CD4-positive, alpha-beta memory T cell (primary cell): ENCODE data around the gene FOXN3. TPM values are rescaled to one million over a fixed set of nuclear protein-coding genes. Genes with fewer than 3 reads are reported as not detected.
A peak's percentile ranks its signal among the peaks of the same experiment; 100 is the strongest.

ENCODE experiments used
- CTCF ChIA-PET: fragments of 350-600 bp; sonication (Branson Sonifier 250); formaldehyde crosslinking; loops from one replicate; lab custom pipeline; 2021; ENCODE audit warnings: inconsistent platforms; ENCODE audit not compliant: partially characterized antibody; lab: Charles Lee
- POLR2A ChIA-PET: fragments of 350-600 bp; sonication (Branson Sonifier 250); formaldehyde crosslinking; loops from one replicate; lab custom pipeline; 2021; ENCODE audit not compliant: partially characterized antibody; lab: Charles Lee
- DNase-seq, 5 donors: peaks; one replicate each; pipeline versions ENCODE4 v3.0.0 to v3.0.0-alpha.2; 2020 to 2022; ENCODE audit warnings: mixed read lengths in 1 of 5
- H3K27ac ChIP-seq: one replicate; pipeline ENCODE4 v1.7.0; 2013; ENCODE audit warnings: low read depth, low read length
- H3K27me3 ChIP-seq: 2 replicates; pipeline ENCODE4 v1.7.0; 2013; ENCODE audit warnings: mild to moderate bottlenecking, low read length, moderate library complexity; ENCODE audit not compliant: insufficient read depth
- H3K36me3 ChIP-seq: 2 replicates; pipeline ENCODE4 v1.7.0; 2013; ENCODE audit warnings: mild to moderate bottlenecking, low read length, moderate library complexity; ENCODE audit not compliant: insufficient read depth
- H3K4me1 ChIP-seq: 2 replicates; pipeline ENCODE4 v1.7.0; 2013; ENCODE audit warnings: mild to moderate bottlenecking, low read length, moderate library complexity; ENCODE audit not compliant: insufficient read depth
- H3K4me3 ChIP-seq, 2 donors: one replicate each; pipeline ENCODE4 v1.7.0; 2013; ENCODE audit warnings: low read length in 2 of 2, mild to moderate bottlenecking in 1 of 2
- H3K9me3 ChIP-seq, 2 donors: one replicate each; pipeline ENCODE4 v1.7.0; 2013; ENCODE audit warnings: low read length in 2 of 2, control low read depth in 1 of 2; ENCODE audit not compliant: control insufficient read depth in 1 of 2
- H3K27ac Mint-ChIP-seq, 7 donors: one replicate each; pipeline ENCODE4 v1.8.0; 2020 to 2021; ENCODE audit warnings: mixed read lengths in 7 of 7, mild to moderate bottlenecking in 6 of 7, inconsistent platforms in 3 of 7, moderate library complexity in 3 of 7
- H3K27me3 Mint-ChIP-seq, 2 donors: one replicate each; pipeline ENCODE4 v1.8.0; 2020 to 2021; ENCODE audit warnings: mixed read lengths in 2 of 2
- H3K36me3 Mint-ChIP-seq, 2 donors: one replicate each; pipeline ENCODE4 v1.8.0; 2020 to 2021; ENCODE audit warnings: mixed read lengths in 2 of 2, inconsistent platforms in 1 of 2, mild to moderate bottlenecking in 1 of 2
- H3K4me1 Mint-ChIP-seq, 4 donors: one replicate each; pipeline ENCODE4 v1.8.0; 2020 to 2021; ENCODE audit warnings: mixed read lengths in 4 of 4, mild to moderate bottlenecking in 1 of 4
- H3K4me3 Mint-ChIP-seq, 8 donors: one replicate each; pipeline ENCODE4 v1.8.0; 2020 to 2021; ENCODE audit warnings: mixed read lengths in 8 of 8, mild to moderate bottlenecking in 7 of 8, moderate library complexity in 6 of 8, inconsistent platforms in 3 of 8
- H3K9me3 Mint-ChIP-seq, 8 donors: one replicate each; pipeline ENCODE4 v1.8.0; 2020 to 2021; ENCODE audit warnings: mixed read lengths in 8 of 8, mild to moderate bottlenecking in 5 of 8, inconsistent platforms in 3 of 8, moderate library complexity in 1 of 8
- intact Hi-C: fragments of 100-400 bp; cut with micrococcal nuclease; formaldehyde crosslinking; loops from one replicate; pipeline ENCODE4 v1.15.1; 2023
- polyA plus RNA-seq, 2 donors: library from polyadenylated mRNA; unstranded; fragments of 300-500 nt; fragmentation: Illumina TruSeq; gene quantifications; one replicate each; pipeline ENCODE4 v1.2.3, GENCODE V29; 2021
- total RNA-seq, 2 experiments: library from RNA; stranded (reverse); gene quantifications; one replicate each; pipeline ENCODE4 v1.2.3, GENCODE V29; 2021

Gene FOXN3
- total and polyA plus RNA-seq, 4 experiments from 2014 or later: 92.6 to 111 (median 106) TPM

- peaks cover 35 to 67% (median 49%) of the 10 kb centered on the region in 4 donors for H3K4me1 Mint-ChIP-seq
- ChIA-PET POLR2A (interaction anchor here (1.1 kb wide), 1 partner anchor 187 kb away, joined by 3 read pairs; no protein-coding TSS in a partner anchor), CTCF (no interaction called here)
- H3K27me3 ChIP-seq: no peaks in the 10 kb centered on the region
- H3K4me1 ChIP-seq: peaks cover 41% of the 10 kb centered on the region
- intact Hi-C loops: loop anchor here (5.0 kb wide), 1 partner anchor 185 kb away; no protein-coding TSS in a partner anchor
- H3K9me3 ChIP-seq: no peaks in the 10 kb centered on the region
- H3K36me3 ChIP-seq: no peaks in the 10 kb centered on the region
- H3K4me3 Mint-ChIP-seq: peak overlapping the region in 5 of 8 donors; percentile 17 to 65 (median 35)
- no peak overlapping the region for H3K27ac ChIP-seq
- peaks cover 0 to under 1% (median 0%) of the 10 kb centered on the region in 8 donors for H3K9me3 Mint-ChIP-seq
- H3K27ac Mint-ChIP-seq: peak overlapping the region in 6 of 7 donors; percentile 4 to 94 (median 66)
- H3K36me3 Mint-ChIP-seq: peaks cover 2 to 8% of the 10 kb centered on the region in 2 donors
- H3K4me3 ChIP-seq: no peak overlapping the region
- H3K27me3 Mint-ChIP-seq: no peaks in the 10 kb centered on the region
- no peak for DNase-seq
These were observed 15.2 kb upstream of the FOXN3 start for GRCh38 chr14:89432226-89432625.

GRCh38 chr14:89430391-89431236, 13.6 kb upstream of the FOXN3 start:
- DNase-seq: peak; percentile 61 to 81 (median 78)
- ChIA-PET CTCF (interaction anchor here (1.3 to 1.5 kb wide), 3 partner anchors 8 to 496 kb away, joined by 3 read pairs; no protein-coding TSS in a partner anchor), POLR2A (interaction anchor here (0.5 to 2.3 kb wide), 13 partner anchors 9 to 291 kb away, joined by 3 to 10 read pairs (median 4); no protein-coding TSS in a partner anchor)
- peaks cover 33 to 67% (median 47%) of the 10 kb centered on the region in 4 donors for H3K4me1 Mint-ChIP-seq
- H3K4me3 ChIP-seq: peak overlapping the region; percentile 1 to 30
- no peaks in the 10 kb centered on the region for H3K27me3 Mint-ChIP-seq
- peak overlapping the region; percentile 68 to 91 (median 87) for H3K4me3 Mint-ChIP-seq
- H3K27me3 ChIP-seq: no peaks in the 10 kb centered on the region
- intact Hi-C loops: loop anchor here (1.0 to 5.0 kb wide), 2 partner anchors 13 to 187 kb away; partner anchors contain the start of gene FOXN3
- H3K36me3 ChIP-seq: no peaks in the 10 kb centered on the region
- peak overlapping the region; percentile 73 to 96 (median 89) for H3K27ac Mint-ChIP-seq
- H3K4me1 ChIP-seq: peaks cover 36% of the 10 kb centered on the region
- peak overlapping the region; percentile 45 for H3K27ac ChIP-seq
- no peaks in the 10 kb centered on the region for H3K9me3 ChIP-seq
- H3K36me3 Mint-ChIP-seq: peaks cover 0 to 5% of the 10 kb centered on the region in 2 donors
- H3K9me3 Mint-ChIP-seq: no peaks in the 10 kb centered on the region

- no peaks in the 10 kb centered on the region for H3K36me3 ChIP-seq
- no peaks in the 10 kb centered on the region for H3K27me3 Mint-ChIP-seq
- H3K4me3 Mint-ChIP-seq: peak overlapping the region; percentile 68 to 91 (median 87)
- peak overlapping the region; percentile 45 for H3K27ac ChIP-seq
- peak overlapping the region; percentile 54 to 96 (median 84) for H3K27ac Mint-ChIP-seq
- peak overlapping the region in 1 of 2 donors; percentile 30 for H3K4me3 ChIP-seq
- ChIA-PET CTCF (interaction anchor here (0.7 to 1.5 kb wide), 4 partner anchors 64 to 497 kb away, joined by 3 read pairs; no protein-coding TSS in a partner anchor), POLR2A (interaction anchor here (0.6 to 2.3 kb wide), 10 partner anchors 11 to 338 kb away, joined by 3 to 10 read pairs (median 4); no protein-coding TSS in a partner anchor)
- no peak for DNase-seq
- intact Hi-C loops: loop anchor here (1.0 to 5.0 kb wide), 2 partner anchors 12 to 188 kb away; partner anchors contain the start of gene FOXN3
- peaks cover 0 to 5% of the 10 kb centered on the region in 2 donors for H3K36me3 Mint-ChIP-seq
- peaks cover 36% of the 10 kb centered on the region for H3K4me1 ChIP-seq
- H3K27me3 ChIP-seq: no peaks in the 10 kb centered on the region
- H3K9me3 Mint-ChIP-seq: no peaks in the 10 kb centered on the region
- H3K4me1 Mint-ChIP-seq: peaks cover 31 to 62% (median 44%) of the 10 kb centered on the region in 4 donors
- no peaks in the 10 kb centered on the region for H3K9me3 ChIP-seq
These were observed 12.5 kb upstream of the FOXN3 start for GRCh38 chr14:89429199-89430181.

DNA sequence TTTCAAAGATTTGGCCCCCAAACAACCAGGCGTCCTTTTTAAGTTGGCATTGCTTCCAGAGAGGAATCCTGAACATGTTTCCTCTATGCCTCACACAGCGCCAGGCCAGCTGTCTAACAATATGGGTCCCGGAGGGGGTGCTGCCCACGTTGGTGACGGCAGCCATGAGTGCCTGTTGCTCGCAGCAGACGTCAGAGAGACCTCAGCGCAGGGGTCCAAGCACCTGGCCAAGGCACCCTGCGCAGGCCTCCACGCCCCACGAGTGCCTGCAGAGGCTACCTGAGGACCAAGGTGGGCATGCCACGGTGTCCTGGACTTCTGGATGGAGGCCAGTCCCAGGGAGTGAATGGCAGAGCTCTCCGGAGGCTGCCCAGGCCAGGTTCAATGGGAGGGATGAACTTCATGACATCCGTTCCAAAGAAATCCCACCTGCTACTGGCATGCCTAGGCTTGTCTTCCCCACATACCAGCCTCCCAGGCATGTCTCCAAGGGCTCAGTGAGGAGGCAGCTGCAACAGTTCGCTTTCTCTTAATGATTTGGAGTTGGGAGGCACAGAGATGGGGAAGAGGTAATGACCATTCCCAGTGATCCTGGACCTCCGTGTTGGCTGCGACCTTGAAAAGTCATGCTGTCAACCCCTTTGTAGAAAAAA, 11.6 kb upstream of the FOXN3 start:
- Mint-ChIP-seq H3K27me3 (no peaks in the 10 kb centered on the region), H3K4me1 (peaks cover 33 to 68% (median 50%) of the 10 kb centered on the region in 4 donors), H3K4me3 (peak overlapping the region in 7 of 8 donors; percentile 24 to 91 (median 86)), H3K36me3 (peaks cover 0 to 5% of the 10 kb centered on the region in 2 donors), H3K27ac (peak overlapping the region in 5 of 7 donors; percentile 54 to 93 (median 79)), H3K9me3 (no peaks in the 10 kb centered on the region)
- H3K27me3 ChIP-seq: no peaks in the 10 kb centered on the region
- intact Hi-C loops: no loop called here
- H3K4me3 ChIP-seq: no peak overlapping the region
- ChIA-PET POLR2A (interaction anchor here (0.6 to 2.3 kb wide), 3 partner anchors 91 to 339 kb away, joined by 3 to 10 read pairs (median 3); no protein-coding TSS in a partner anchor), CTCF (interaction anchor here (0.7 to 1.1 kb wide), 2 partner anchors 268 to 482 kb away, joined by 3 read pairs; no protein-coding TSS in a partner anchor)
- peaks cover 36% of the 10 kb centered on the region for H3K4me1 ChIP-seq
- no peaks in the 10 kb centered on the region for H3K9me3 ChIP-seq
- no peak overlapping the region for H3K27ac ChIP-seq
- DNase-seq: no peak
- H3K36me3 ChIP-seq: no peaks in the 10 kb centered on the region

- no peaks in the 10 kb centered on the region for H3K9me3 ChIP-seq
- Mint-ChIP-seq H3K27ac (peak overlapping the region in 3 of 7 donors; percentile 22 to 74 (median 36)), H3K27me3 (no peaks in the 10 kb centered on the region), H3K4me3 (peak overlapping the region in 1 of 8 donors; percentile 20), H3K4me1 (peaks cover 37 to 74% (median 54%) of the 10 kb centered on the region in 4 donors), H3K36me3 (peaks cover 0 to 5% of the 10 kb centered on the region in 2 donors), H3K9me3 (no peaks in the 10 kb centered on the region)
- POLR2A ChIA-PET: no interaction called here
- DNase-seq: no peak
- H3K4me3 ChIP-seq: no peak overlapping the region
- H3K27me3 ChIP-seq: no peaks in the 10 kb centered on the region
- no peaks in the 10 kb centered on the region for H3K36me3 ChIP-seq
- no peak overlapping the region for H3K27ac ChIP-seq
- H3K4me1 ChIP-seq: peaks cover 36% of the 10 kb centered on the region
- CTCF ChIA-PET: no interaction called here
- intact Hi-C loops: no loop called here
These were observed 11.1 kb upstream of the FOXN3 start for GRCh38 chr14:89428173-89428523.
